Stimulated activated CD4-positive, alpha-beta T cell treated with anti-CD3 and anti-CD28 coated beads, Interleukin-1b, Interleukin-23, amount 100 ng/mL, for 4 hours (primary cell): ENCODE results near the gene GUCY1A2.
"Not testable (repeated sequence)": the region's sequence is repeated elsewhere in the genome, so short reads cannot be mapped to it uniquely, and the experiment has no call there.

Experiments
- DNase-seq, 2 donors: peaks; one replicate each; pipeline ENCODE4 v3.0.0-alpha.2; 2020; ENCODE audit warnings: low read depth in 2 of 2

The GUCY1A2 gene

DNA sequence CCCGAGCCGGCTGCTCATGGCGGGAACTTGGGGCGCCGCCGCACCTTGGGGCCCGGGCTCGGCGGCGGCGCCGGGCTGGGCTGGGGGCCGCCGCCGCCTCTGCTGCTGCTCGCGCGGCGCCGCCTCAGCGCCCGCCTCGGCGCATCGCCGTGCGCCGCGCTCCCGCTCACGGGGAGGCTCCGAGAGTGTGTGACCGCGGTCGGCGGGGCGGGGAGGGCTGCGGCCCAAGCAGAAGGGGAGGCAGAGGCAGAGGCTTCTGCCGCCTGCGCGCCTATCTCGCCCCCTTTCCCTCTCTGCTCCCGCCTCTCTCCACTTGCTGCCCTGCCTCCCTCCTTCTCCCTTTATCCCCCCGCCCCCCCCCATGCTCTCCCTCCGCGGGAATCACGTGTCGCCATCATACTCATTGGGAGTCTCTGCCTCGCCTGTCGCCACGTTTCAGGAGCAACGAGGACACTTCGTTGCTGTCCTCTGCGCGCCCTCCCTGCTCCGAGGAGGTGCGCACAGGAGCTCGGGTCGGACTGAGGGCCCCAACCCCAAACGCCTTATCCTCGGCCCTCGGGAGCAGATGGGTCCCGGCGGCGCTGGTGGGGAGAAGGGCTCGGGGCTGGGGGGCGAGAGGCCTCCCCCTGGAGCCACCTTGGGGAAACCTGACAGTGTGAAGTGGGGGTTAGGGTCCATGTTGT, at the start of gene GUCY1A2:
Gene GUCY1A2, minus strand, starts transcription at position 258 of the 683 bp plus-strand sequence. CDS start 421 bp downstream, outside the sequence.
- no peak for DNase-seq

- no peak for DNase-seq
Measured at GRCh38 chr11:107054391-107054790, 36.1 kb upstream of the GUCY1A2 start.

DNA sequence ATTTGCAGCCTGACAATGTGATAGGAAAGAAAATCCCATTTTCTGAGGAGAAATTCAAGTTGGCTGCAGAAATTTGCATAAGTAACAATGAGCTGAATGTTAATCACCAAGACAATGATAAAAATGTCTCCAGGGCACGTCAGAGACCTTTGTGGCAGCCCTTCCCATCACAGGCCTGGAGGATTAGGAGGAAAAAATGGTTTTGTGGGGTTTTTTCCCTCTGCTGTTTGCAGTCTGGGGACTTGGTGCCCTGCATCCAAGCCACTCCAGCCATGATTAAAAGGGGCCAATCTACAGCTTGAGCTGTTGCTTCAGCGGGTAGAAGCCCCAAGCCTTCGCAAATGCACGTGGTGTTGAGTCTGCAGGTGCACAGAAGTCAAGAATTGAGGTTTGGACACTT, 33.1 kb upstream of the GUCY1A2 start:
- not testable (repeated sequence) for DNase-seq

DNA sequence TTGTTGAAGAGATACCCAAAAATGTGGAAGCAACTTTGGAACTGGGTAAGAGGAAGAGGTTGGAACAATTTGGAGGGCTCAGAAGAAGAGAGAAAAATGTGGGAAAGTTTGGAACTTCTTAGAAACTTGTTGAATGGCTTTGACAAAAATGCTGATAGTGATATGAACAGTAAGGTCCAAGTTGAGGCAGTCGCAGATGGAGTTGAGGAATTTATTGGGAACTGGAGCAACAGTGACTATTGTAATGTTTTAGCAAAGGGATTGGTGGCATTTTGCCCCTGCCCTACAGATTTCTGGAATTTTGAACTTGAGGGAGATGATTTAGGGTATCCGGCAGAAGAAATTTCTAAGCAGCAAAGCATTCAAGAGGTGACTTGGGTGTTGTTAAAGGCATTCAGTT, 32.6 kb upstream of the GUCY1A2 start:
- DNase-seq, result not testable (repeated sequence)

DNA sequence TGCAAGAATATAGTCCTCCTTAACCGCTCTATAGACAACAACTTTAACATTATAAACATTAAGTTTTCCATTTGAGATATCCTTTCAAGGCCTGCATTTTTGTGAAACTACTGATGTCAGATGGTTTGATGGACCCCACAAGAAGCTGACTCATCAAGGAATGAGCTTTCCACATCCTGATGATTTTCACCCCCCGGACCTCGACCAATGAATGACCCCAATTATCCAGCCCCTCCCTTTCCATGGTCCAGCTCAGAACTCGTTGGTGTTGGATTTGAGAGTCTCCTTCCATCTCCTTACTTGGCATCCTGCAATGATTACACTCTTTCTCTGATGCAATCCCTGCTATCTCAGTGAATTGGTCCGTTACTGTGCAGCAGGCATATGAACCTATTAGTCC, 31.8 kb upstream of the GUCY1A2 start:
- no peak for DNase-seq

DNA sequence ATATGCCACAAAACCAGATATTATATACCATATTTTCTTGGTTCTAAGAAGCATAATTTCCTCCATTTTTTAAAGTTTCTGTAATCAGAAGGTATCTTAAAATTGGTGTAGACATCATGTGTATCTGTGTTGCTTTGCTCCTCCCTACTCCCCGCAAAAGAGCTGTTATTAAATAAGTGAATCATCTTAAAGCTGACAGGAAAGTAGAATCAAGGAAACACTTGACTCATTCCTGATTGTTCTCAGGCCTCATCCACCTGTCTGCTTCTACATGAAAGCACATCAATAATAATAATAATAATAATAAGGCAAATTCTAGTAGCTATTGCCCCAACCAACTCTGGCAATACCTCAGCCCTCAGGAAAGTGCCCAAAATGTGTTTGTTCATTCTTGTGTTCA, 26.2 kb upstream of the GUCY1A2 start:
- DNase-seq, result no peak

- no peak for DNase-seq
Measured at GRCh38 chr11:107043242-107044006, 25.1 kb upstream of the GUCY1A2 start.

GRCh38 chr11:107042748-107043147, 24.5 kb upstream of the GUCY1A2 start:
- DNase-seq, result no peak

- DNase-seq, result no peak
Measured at GRCh38 chr11:107041088-107041444, 22.8 kb upstream of the GUCY1A2 start.

- DNase-seq, result no peak
Measured at GRCh38 chr11:107040433-107041087, 22.3 kb upstream of the GUCY1A2 start.

- no peak for DNase-seq
Measured at GRCh38 chr11:107025673-107026072, 7.4 kb upstream of the GUCY1A2 start.

DNA sequence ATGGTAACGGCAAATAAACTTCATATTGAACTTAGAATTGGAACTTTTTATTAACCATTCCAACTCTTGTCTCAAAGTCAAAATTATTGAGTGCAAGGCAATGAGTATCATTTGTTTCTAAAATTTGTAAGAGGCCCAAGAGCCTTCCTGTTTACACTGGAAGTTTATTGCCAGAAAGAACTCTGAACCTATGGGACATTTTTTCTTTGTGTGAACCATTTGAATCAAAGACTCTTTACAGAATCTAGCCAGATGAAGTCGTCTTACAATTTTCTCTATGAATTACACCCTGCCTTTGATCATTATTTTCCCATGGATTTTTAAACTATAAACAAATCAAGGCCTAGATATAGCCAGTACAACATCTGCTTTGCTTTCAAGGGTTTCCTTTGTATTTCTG, 2.3 kb upstream of the GUCY1A2 start:
- no peak for DNase-seq

DNA sequence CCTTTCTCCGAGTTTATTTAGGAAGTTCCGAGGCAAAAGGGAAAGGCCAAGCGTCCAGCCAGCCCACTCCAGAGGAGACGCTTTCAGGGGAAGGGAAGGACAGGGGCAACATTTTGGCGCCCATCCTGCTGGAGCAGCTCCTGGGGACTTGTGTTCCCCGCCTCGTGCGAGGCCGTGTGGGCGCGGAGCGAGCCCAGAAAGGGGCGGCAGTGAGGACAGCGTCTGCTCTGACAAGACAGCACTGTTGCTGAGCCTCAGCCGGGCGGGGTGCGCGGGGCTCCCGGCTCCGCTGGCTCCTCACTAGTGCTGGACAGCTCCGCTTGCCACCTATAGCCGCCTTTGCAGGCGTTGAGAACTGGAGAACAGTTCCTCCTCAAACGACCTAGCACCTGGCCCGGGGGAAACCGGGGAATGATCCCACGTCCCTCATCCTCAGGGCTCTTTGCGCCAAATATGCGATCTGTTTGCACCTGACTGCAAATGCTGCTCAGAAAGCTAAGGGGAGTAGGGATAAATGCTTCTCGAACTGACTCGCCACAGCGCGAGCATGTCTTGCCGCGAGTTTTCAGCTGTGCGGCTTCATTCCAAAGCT, 722 bp upstream of the GUCY1A2 start:
- DNase-seq, result no peak

DNA sequence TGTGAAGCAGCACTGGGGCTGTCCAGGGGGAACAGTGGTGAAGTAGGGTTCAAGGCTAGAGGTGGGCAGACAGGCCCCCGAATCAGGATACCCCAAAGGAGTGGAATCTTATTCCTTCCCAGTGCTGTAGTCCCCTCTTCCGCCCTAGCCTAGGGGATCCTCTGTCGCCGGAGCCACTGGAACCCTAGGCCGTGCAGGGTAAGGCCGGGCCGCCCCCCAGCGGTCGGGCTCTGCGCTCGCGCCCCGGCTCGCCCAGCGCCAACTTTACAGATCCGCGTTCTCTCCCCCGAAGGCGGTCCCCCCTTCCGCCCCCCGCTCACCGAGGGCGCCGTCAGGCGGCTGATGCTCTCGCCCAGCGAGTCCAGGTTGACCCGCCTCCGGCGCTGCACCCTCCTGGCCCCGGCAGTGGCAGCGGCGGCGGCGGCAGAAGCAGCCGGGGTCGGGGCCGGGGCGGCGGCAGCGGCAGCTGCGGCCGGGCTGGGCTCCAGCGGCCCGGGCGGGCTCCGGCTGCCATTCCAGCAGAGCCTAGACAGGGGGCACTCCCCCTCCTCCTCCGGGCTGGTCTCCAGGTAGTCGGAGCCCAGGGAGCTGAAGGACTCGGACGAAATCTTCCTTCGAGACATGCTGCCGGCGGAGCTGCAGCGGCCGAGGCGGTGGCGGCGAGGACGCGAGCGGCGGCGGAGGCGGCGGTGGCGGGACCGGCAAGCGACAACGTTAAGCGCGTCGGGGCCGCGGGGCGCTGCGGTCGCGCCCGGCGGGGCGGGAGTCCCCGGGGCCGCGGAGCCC, 650 bp downstream of the GUCY1A2 start:
- peak in 1 of 2 donors; percentile 1 for DNase-seq

DNA sequence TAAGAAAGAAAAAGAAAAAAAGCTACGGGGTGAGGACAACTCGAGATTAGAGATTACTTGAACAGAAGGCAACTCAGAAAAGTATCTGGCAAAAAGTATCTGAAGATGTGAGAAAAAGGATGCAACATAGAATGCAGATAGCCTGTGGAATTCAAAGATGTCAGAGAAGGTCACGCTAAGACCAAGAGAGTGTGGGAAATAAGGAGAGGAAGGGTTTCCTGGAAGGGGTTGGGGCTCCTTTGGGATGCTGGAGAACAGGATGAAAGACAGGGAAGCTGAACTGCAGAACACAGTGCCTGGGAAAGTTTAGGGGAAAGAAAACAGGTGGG, 1.2 kb downstream of the GUCY1A2 start:
- DNase-seq, result no peak

- DNase-seq, result no peak
Measured at GRCh38 chr11:107014871-107015270, 3.4 kb downstream of the GUCY1A2 start.

- no peak for DNase-seq
Measured at GRCh38 chr11:107011977-107012376, 6.3 kb downstream of the GUCY1A2 start.

DNA sequence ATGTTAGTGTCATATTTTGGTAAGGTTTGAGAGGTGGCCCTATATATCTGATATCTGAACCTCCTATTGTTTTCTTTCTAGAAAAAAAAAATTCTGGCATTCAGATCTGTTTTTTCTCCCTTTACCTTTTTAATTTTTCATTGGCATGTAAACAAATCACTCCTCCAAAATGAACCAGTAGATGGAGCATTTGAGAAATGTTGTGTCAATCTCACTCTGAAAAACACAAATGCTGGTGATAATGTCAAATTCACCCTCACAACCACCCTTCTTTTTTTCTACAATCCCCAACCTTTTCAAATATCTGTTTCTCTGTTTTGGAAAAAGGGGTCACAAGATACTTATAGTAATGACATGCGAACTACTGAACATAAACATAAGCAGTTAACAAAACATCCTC, 9.1 kb downstream of the GUCY1A2 start:
- no peak for DNase-seq

DNA sequence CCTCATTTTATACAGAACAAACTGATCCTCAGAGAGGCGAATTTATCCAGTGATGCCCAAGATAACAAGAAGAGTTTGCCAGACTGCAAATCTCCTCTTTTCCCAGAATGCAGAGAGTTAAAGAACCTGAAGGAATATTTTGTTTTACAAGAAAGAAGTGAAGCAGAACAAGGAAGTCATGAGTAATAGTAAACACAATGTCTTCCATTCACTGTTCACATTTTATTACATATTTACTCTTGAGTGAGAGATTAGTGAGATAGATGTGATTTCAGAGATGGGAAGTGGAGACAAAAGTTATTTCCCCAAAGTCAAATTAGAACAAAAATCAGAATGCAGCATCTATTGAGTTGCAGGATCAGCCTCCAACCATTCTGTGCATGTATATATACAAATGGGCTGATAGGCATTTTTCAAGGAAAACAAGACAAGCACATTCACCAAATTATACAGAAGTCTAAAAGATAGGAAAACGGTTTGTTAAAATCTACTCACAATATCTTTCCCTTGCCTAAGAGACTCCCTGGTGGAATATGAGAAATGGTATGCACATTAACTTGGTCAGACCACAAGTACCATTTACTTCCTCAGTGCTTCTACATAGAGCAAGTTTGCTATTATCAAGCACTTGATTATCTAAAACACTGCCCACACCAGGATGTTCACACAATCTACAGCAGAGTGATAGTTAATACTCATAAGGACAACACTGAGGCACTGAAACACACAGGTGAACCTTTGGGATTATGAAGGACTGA, 12.0 kb downstream of the GUCY1A2 start:
- DNase-seq, result no peak

DNA sequence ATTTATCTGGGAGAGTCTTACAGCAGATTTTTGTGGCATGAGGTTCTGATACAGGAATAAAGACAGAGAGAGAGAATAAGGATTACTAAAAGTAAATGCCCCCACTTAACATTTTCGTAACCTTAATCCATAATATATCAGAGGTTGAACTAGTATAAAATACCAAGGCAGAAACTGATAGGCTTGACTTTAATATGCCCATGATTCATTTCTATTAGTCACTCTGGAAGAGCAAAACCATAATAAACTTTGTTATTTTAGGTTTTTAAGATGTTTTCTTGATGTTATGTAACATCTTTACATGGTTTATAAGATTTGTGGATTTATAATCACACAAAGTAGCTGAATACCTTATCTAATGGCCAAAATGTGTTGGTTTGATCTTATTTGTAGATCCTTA, 19.1 kb downstream of the GUCY1A2 start:
- no peak for DNase-seq

DNA sequence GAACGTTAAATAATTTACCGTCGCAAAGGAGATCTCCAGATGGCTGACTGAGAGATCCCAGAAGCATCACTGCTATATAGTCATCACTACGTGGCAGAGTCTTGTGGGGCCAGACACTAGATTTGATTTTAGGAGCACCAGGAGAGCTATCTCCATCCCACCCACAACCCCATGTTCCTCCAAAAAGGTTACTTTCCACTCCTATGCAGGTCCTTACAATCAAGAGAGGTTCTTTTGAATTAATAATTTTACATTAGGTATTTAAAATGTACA, 19.4 kb downstream of the GUCY1A2 start:
- no peak for DNase-seq
